ENCODE data around the gene NID1.
"Not testable (repeated sequence)": the region's sequence is repeated elsewhere in the genome, so short reads cannot be mapped to it uniquely, and the experiment has no call there.

The NID1 gene

GRCh38 chr1:235971020-235971419 lies 93.9 kb downstream of the NID1 start:
- DNase-seq (ENCODE audit: low spot score) (no peak), FAIRE-seq (no peak)

- no peak for FAIRE-seq
These were observed 96.1 kb downstream of the NID1 start for GRCh38 chr1:235968831-235969230.

GRCh38 chr1:235966134-235966533 lies 98.8 kb downstream of the NID1 start:
- not testable (repeated sequence) for FAIRE-seq; DNase-seq (ENCODE audit: low spot score)

More at GRCh38 chr1:235968831-235969230, 96.1 kb downstream of the NID1 start:
- DNase-seq (ENCODE audit: low spot score) = no peak

DNA sequence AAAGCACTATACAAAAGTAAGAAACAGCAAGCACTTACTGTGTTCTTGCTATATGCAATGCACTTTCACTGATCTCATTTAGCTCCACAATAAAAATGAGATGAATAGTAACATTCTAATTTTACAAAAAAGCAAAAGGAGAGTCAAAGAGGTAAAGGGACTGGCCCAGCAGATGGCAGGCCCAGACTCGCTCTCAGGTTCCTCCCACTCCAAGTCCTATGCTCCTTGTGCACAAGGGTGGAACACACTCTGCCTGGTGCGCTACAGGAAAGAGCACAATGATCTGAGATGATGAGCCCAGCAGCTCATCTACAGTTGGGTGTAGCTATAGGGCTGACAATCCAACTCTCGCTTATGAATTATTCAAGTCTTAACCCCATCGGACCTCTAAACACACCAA lies 104.1 kb downstream of the NID1 start:
- no peak for DNase-seq (ENCODE audit: low spot score)
- no peak for FAIRE-seq

- DNase-seq (ENCODE audit: low spot score) = no peak
- FAIRE-seq = no peak
These were observed 106.9 kb downstream of the NID1 start for GRCh38 chr1:235958021-235958420.

GRCh38 chr1:235955777-235956176 lies 109.1 kb downstream of the NID1 start:
- FAIRE-seq (no peak), DNase-seq (ENCODE audit: low spot score) (no peak)

DNA sequence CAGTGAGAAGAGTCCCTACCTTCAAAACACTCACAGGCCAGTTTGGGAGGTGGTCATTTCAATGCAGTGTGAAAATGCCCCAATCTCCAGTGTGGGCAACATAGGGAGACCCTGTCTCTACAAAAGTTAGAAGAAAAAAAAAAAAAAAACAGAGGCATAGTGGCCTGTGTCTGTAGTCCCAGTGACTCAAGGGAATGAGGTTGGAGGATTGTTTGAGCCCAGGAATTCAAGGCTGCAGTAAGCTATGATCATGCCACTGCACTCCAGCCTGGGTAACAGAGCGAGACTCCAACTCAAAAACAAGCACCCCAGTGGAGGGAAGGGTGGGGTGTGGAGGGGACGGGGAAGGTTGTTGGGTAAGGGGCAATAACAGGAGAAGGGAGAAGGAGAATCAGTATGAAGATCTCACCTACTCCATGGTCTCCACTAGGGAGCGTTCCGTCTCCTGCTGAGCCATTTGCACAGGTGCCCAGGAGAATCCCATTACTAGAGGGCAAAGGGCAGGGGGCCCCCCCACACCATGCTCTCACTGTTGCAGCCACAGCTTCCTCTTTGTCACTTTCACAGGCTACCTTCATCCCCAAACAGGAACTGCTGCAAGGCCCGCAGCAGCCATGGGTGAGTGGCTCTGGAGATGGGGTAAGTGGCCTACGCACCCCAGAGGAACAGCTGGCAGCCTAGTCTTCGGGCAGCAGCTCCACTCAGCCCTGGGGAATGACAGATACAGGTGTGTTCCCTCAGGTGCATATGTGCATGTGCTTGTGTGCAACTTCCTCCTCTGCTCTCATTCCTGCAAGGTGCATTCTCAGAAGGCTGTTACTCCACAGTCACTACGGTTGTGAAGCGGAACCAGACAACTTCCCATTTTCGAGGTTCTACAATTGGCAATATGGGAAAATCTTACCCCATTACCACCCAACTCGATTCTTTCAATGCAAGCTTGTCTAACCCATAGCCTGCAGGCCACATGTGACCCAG lies 110.3 kb downstream of the NID1 start:
- no peak for FAIRE-seq
- DNase-seq (ENCODE audit: low spot score) = no peak

- peak; percentile 53 for DNase-seq (ENCODE audit: low spot score)
- peak; percentile 13 for FAIRE-seq
These were observed 111.1 kb downstream of the NID1 start for GRCh38 chr1:235953801-235954200.

GRCh38 chr1:235952950-235953615 lies 111.8 kb downstream of the NID1 start:
- FAIRE-seq (no peak), DNase-seq (ENCODE audit: low spot score) (peak; percentile 45)

GRCh38 chr1:235951661-235952060 lies 113.2 kb downstream of the NID1 start:
- DNase-seq (ENCODE audit: low spot score) (no peak), FAIRE-seq (no peak)

DNA sequence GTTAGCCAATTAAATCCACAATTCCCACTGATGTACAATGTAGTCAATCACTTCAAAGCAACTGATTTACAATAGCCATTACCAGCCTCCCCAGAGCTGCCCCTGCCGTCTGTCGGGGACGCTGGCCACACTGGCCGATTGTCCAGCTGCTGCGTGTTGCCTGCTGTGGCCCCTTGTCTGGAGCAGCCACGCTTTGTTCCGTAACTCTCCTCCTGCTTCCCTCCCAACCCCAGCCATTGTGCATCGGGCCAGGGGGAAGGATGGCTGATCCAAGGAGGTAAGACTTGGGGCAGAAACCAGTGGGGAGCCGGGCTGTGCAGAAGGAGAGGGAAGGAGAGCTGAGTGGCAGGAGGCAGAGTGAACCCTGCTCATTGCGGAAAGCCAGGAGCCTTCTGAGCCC lies 114.6 kb downstream of the NID1 start:
- FAIRE-seq = no peak
- DNase-seq (ENCODE audit: low spot score) = no peak

DNA sequence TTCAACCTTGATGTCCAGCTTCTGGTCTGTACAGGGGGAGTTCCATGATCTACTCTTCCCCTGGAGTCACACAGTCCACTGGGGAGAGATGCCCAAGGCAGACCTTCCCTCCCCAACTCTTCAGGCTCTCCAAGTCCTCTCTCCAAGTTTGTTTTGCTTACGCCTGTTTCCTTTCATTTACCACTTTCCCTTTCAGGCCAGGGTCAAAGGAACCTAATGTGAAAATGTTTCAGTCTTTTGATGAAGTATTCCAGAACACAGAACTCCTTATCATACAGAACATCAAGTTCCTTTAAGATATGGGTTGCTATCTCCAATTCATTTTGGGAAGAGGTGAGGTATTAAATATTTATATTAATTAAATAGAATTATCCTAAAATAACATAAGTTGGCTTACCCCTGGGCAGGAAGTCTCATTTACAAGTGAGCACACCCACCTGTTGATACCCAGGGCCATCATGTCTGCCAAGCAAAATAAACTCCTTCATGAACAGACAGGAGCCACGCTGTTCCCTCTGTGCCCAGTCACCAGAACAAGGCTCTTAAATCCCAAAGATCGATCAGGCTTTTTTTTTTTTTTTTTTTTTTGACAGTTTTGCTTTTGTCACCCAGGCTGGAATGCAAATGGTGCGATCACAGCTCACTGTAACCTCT lies 116.0 kb downstream of the NID1 start:
- no peak for DNase-seq (ENCODE audit: low spot score)
- no peak for FAIRE-seq

GRCh38 chr1:235947989-235948388 lies 116.9 kb downstream of the NID1 start:
- DNase-seq (ENCODE audit: low spot score) = no peak
- FAIRE-seq = no peak

DNA sequence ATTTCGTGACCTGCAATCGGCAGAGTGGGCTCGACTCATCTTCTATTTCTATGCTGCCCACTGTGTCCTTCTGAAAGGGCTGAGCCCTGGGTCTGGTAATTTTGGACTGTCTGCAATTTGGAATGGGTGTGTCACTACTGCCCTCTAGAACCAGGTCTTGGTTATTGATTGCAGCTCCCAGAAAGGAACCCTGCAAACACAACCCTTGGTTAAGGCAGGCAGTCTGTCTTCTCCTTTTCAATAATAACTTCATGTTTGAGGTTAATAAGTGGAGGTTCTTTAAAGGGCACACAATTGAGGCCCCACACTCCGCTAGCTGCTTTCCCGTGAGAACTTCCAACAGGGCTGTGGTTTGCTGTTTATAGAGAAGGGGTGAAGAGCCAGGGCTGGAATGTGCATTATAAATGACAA lies 118.3 kb downstream of the NID1 start:
- DNase-seq (ENCODE audit: low spot score) (no peak), FAIRE-seq (no peak)

DNA sequence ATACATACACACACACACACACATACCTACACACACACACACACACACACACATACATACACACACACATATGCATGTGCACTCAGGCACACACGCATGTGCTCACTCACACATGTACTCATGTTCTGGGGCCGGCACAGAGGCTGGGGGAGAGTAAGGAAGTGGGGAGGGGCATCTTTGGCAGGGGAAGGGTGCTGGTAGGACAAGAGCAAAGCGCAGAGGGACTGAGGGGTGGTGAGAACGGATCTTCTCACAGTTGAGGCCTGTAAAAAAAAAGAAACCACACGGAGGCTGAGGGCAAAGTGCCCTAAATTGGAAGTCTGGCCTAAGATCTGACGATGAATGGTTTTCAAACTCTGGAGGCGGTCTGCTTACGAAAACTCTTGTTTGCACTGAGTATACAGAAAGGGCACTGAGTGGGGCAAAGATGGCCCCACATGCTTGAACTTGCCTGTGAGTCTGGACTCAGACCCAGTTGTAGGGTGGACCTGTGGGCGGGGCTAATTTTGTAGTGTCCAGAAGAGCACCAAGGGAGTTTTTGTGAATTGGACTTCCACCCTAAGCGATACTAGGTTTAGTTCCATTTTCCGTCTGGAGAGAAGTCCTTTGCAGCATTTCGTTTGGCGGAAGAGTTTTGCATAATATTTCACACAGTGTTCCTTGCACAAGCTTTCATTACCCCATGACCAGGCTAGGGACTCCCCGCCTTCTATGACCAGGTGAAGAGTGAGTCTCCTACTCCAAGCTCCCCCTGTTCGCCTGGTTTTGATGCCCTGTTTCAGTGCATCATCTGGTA lies 118.9 kb downstream of the NID1 start:
- FAIRE-seq (peak; percentile 30), DNase-seq (ENCODE audit: low spot score) (no peak)

GRCh38 chr1:235943581-235944114 lies 121.2 kb downstream of the NID1 start:
- FAIRE-seq (peak; percentile 97), DNase-seq (ENCODE audit: low spot score) (peak; percentile 71)

- DNase-seq (ENCODE audit: low spot score) (no peak), FAIRE-seq (no peak)
These were observed 121.8 kb downstream of the NID1 start for GRCh38 chr1:235942979-235943575.

DNA sequence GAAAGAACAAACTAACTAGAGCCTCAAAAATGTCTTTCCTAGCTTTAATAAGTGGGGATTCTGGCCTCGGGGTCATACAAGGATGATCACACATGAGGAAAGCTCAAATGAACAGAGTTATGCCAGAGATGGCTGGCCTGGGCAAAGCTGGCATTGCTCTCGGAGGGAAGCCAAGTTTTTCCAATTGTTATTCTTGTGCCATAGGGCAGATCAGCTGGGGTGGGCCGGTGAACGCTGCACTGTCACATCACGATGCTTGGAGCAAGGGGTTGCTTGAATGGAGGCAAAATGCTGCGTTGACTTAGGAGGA lies 122.3 kb downstream of the NID1 start:
- FAIRE-seq (no peak), DNase-seq (ENCODE audit: low spot score) (no peak)

DNA sequence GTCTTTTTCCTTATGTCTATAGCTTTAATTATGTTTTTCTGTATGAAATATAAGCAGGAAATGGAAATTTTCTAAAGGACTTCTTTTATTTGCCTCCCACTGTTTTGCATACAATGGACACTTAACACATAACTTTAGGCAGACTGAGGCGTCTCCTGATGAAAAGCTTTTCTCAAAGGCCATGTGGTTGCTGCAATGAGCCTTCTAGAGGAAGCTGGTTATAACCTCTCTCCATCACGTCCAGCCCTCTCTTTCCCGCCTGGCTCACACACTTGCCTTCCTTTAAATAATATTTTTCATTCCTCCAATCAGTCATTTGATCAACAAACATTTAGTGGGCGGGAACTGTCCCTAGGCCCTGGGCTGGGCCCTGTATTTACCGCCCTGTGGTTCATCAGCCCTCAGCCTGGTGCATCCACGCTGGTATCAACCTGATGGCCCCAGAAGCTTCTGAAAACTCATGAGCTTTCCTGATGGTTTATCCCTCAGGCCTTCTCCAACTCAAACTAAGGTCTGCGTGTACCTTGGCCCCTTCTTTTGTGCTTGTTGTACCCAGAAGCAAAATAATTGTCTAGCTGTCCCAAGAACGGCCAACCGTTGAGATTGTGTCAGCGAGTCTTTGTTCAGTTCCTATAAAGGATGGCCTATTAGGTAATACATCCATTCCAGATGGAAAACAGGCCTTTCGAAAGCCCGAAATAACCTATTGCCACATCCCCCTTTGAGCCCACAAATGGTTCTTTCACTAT lies 122.8 kb downstream of the NID1 start:
- DNase-seq (ENCODE audit: low spot score) (no peak), FAIRE-seq (no peak)

DNA sequence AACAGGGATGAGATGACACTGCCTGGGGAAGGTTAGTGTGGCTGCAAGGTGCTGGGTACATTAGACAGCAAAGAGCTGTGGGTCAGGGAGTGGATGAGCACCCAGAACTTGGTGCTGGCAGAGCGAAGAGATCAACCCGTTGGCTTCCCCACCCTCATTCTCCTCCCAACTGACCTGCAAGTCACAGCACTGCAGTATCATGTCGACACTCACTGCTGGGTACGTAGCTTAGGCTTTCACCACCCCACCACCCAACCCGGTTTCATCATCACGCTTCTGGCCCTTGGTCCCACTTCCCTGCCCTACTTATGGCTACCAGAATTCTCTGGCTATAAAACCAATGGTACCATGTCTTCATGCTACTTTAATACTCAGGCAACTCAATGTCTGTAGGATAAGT lies 124.6 kb downstream of the NID1 start:
- FAIRE-seq (no peak), DNase-seq (ENCODE audit: low spot score) (no peak)
